ENCODE measurements around the gene CLEC4G. TPM values are rescaled to one million over a fixed set of nuclear protein-coding genes. Genes with fewer than 3 reads are reported as not detected.
"Not testable (repeated sequence)": the region's sequence is repeated elsewhere in the genome, so short reads cannot be mapped to it uniquely, and the experiment has no call there.

Gene CLEC4G
- total and polyA plus RNA-seq, 2 donors (not counting 3 experiments of a cell fraction or from before 2014, with no cell fraction given): not detected

GRCh38 chr19:7766535-7766934, 34.6 kb upstream of the CLEC4G start:
- H3K4me2 ChIP-seq (ENCODE audit: insufficient read depth, low read length): no peak overlapping the region
- no peaks in the 10 kb centered on the region for H3K36me3 ChIP-seq (ENCODE audit: control insufficient read depth in 2 of 2, extremely low read depth in 1 of 2, insufficient read depth in 2 of 2, low read length in 2 of 2)
- DNase-seq (ENCODE audit: low read depth, low spot score) (no peak), FAIRE-seq (no peak)
- intact Hi-C loops (cut with micrococcal nuclease) (no loop called here), dilution Hi-C loops (cut with MboI; ENCODE audit: extremely low pct_ligation_motif_present, low sequenced_read_pairs) (no loop called here)
- no peak overlapping the region for H3K27ac ChIP-seq (ENCODE audit: insufficient read depth, low read depth, low read length)
- H4K20me1 ChIP-seq (replicated peaks; ENCODE audit: control insufficient read depth, extremely low read depth, insufficient read depth, low read length): no peaks in the 10 kb centered on the region
- no peaks in the 10 kb centered on the region for H3K79me2 ChIP-seq (ENCODE audit: control insufficient read depth, insufficient read depth, low read length)
- H3K4me3 ChIP-seq (replicated peaks in 1 of 3; ENCODE audit: insufficient read depth in 1 of 3, low read depth in 1 of 3, low read length in 3 of 3): no peak overlapping the region
- no peak for TF ChIP-seq EZH2 (IDR thresholded peaks at IDR 0.05; ENCODE audit: borderline replicate concordance, low read depth, low read length, severe bottlenecking)
- TF ChIP-seq JUN (IDR thresholded peaks at IDR 0.05; ENCODE audit: borderline replicate concordance, insufficient read depth, insufficient read length, low read depth): no peak
- no peak for TF ChIP-seq CTCF (IDR thresholded peaks at IDR 0.05; ENCODE audit: extremely low read depth in 1 of 2, insufficient read depth in 1 of 2, low read depth in 1 of 2, low read length in 2 of 2)
- no peak for TF ChIP-seq GATA2 (IDR thresholded peaks at IDR 0.05; ENCODE audit: insufficient read depth, insufficient read length, low read depth, low read length)
- no peak for TF ChIP-seq POLR2A (IDR thresholded peaks at IDR 0.05; ENCODE audit: low read depth, low read length)
- TF ChIP-seq FOS (IDR thresholded peaks at IDR 0.05; ENCODE audit: borderline replicate concordance, insufficient read depth, low read length): no peak
- TF ChIP-seq MAX (IDR thresholded peaks at IDR 0.05; ENCODE audit: insufficient read depth, insufficient read length): no peak
- TF ChIP-seq MYC (IDR thresholded peaks at IDR 0.05; ENCODE audit: low read depth, low read length): no peak
- no peak for TF ChIP-seq POLR2AphosphoS5 (IDR thresholded peaks at IDR 0.05; ENCODE audit: insufficient read depth, low read depth, low read length)
- ChIA-PET CTCF (no interaction called here), POLR2A (no interaction called here)
- no peaks in the 10 kb centered on the region for H3K4me1 ChIP-seq (ENCODE audit: control insufficient read depth, extremely low read depth, insufficient read depth, low read length)
- no peaks in the 10 kb centered on the region for H3K9me1 ChIP-seq (replicated peaks; ENCODE audit: control insufficient read depth, extremely low read depth, insufficient read depth, low read length)
- no peak overlapping the region for H2AFZ ChIP-seq (ENCODE audit: low read depth, low read length)
- no peaks in the 10 kb centered on the region for H3K27me3 ChIP-seq (ENCODE audit: control insufficient read depth in 2 of 2, insufficient read depth in 2 of 2, low read length in 2 of 2)
- no peaks in the 10 kb centered on the region for H3K9me3 ChIP-seq (replicated peaks; ENCODE audit: control insufficient read depth, insufficient read depth, low read length)
- no peak overlapping the region for H3K9ac ChIP-seq (replicated peaks; ENCODE audit: extremely low read depth, insufficient read depth, low read length)
- BruUV-seq (replicated peaks): no TSS peak

GRCh38 chr19:7765043-7765442, 33.1 kb upstream of the CLEC4G start:
- H3K9ac ChIP-seq (replicated peaks; ENCODE audit: extremely low read depth, insufficient read depth, low read length); H3K27ac ChIP-seq (ENCODE audit: insufficient read depth, low read depth, low read length); CTCF ChIA-PET; H3K4me2 ChIP-seq (ENCODE audit: insufficient read depth, low read length); H2AFZ ChIP-seq (ENCODE audit: low read depth, low read length); BruUV-seq (replicated peaks); DNase-seq (ENCODE audit: low read depth, low spot score); H4K20me1 ChIP-seq (replicated peaks; ENCODE audit: control insufficient read depth, extremely low read depth, insufficient read depth, low read length); H3K9me3 ChIP-seq (replicated peaks; ENCODE audit: control insufficient read depth, insufficient read depth, low read length); H3K27me3 ChIP-seq (ENCODE audit: control insufficient read depth in 2 of 2, insufficient read depth in 2 of 2, low read length in 2 of 2); intact Hi-C loops (cut with micrococcal nuclease); FAIRE-seq; dilution Hi-C loops (cut with MboI; ENCODE audit: extremely low pct_ligation_motif_present, low sequenced_read_pairs); H3K79me2 ChIP-seq (ENCODE audit: control insufficient read depth, insufficient read depth, low read length); POLR2A ChIA-PET; H3K4me3 ChIP-seq (replicated peaks in 1 of 3; ENCODE audit: insufficient read depth in 1 of 3, low read depth in 1 of 3, low read length in 3 of 3); H3K36me3 ChIP-seq (ENCODE audit: control insufficient read depth in 2 of 2, extremely low read depth in 1 of 2, insufficient read depth in 2 of 2, low read length in 2 of 2); H3K9me1 ChIP-seq (replicated peaks; ENCODE audit: control insufficient read depth, extremely low read depth, insufficient read depth, low read length); H3K4me1 ChIP-seq (ENCODE audit: control insufficient read depth, extremely low read depth, insufficient read depth, low read length): not testable (repeated sequence)

- H3K9ac ChIP-seq (replicated peaks; ENCODE audit: extremely low read depth, insufficient read depth, low read length); H3K27ac ChIP-seq (ENCODE audit: insufficient read depth, low read depth, low read length); H3K27me3 ChIP-seq (ENCODE audit: control insufficient read depth in 2 of 2, insufficient read depth in 2 of 2, low read length in 2 of 2); H3K36me3 ChIP-seq (ENCODE audit: control insufficient read depth in 2 of 2, extremely low read depth in 1 of 2, insufficient read depth in 2 of 2, low read length in 2 of 2); H3K9me3 ChIP-seq (replicated peaks; ENCODE audit: control insufficient read depth, insufficient read depth, low read length); H3K4me2 ChIP-seq (ENCODE audit: insufficient read depth, low read length); H4K20me1 ChIP-seq (replicated peaks; ENCODE audit: control insufficient read depth, extremely low read depth, insufficient read depth, low read length); FAIRE-seq; BruUV-seq (replicated peaks); DNase-seq (ENCODE audit: low read depth, low spot score); H2AFZ ChIP-seq (ENCODE audit: low read depth, low read length); H3K9me1 ChIP-seq (replicated peaks; ENCODE audit: control insufficient read depth, extremely low read depth, insufficient read depth, low read length); dilution Hi-C loops (cut with MboI; ENCODE audit: extremely low pct_ligation_motif_present, low sequenced_read_pairs); H3K4me1 ChIP-seq (ENCODE audit: control insufficient read depth, extremely low read depth, insufficient read depth, low read length); H3K4me3 ChIP-seq (replicated peaks in 1 of 3; ENCODE audit: insufficient read depth in 1 of 3, low read depth in 1 of 3, low read length in 3 of 3); POLR2A ChIA-PET; H3K79me2 ChIP-seq (ENCODE audit: control insufficient read depth, insufficient read depth, low read length); intact Hi-C loops (cut with micrococcal nuclease): not testable (repeated sequence)
- CTCF ChIA-PET: interaction anchor here (1.0 kb wide), 1 partner anchor 27 kb away, joined by 3 read pairs; no protein-coding TSS in a partner anchor
These were observed 32.2 kb upstream of the CLEC4G start for GRCh38 chr19:7764157-7764556.

Data from endothelial cell of umbilical vein (primary cell).